ENCODE results near the gene KCTD16. TPM values are rescaled to one million over a fixed set of nuclear protein-coding genes. Genes with fewer than 3 reads are reported as not detected.

Gene KCTD16
- total RNA-seq, 1 experiment from 2014 or later: not detected

- no peak for DNase-seq (ENCODE audit: low spot score)
Measured at GRCh38 chr5:144166696-144167095, 4.0 kb upstream of the KCTD16 start.

DNA sequence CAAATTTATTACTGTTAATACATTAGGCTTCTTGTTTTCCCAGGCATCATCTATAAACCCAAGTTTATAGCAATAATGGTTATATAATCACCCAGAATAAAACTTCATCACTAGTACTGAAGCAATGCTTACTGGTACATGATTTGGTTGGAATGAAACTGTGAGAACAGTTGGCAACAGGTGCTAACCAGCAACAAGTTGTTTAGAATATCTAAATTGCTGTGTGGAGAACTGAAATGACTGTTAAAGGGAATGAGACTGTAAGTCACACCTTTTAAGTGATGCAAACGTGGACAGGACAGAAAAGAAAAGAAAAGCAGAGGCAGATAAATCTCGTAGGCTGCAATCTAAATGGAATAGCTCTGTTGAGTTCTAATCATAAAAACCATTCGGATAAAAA, 2.7 kb upstream of the KCTD16 start:
- no peak for DNase-seq (ENCODE audit: low spot score)

- no peak for DNase-seq (ENCODE audit: low spot score)
Measured at GRCh38 chr5:144169904-144170275, 783 bp upstream of the KCTD16 start.

DNA sequence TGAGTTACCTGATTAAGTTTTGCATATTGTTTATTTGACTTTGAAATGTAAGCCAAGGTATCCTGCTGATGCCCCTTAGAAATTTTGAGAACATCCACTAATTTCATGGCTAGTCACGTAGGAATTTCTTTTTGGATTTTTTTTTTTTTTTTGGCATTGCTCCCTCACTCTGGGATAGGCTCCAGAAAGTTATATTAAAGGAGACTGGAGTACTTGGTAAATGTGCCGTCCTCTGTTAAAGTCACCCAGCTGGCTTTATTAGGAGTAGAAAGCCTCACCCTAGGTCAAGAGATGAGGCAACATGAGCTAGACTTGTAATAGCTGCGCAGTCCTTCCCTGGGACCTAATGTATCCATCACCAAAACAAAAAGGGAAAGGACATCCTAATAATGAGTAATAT, 3.1 kb downstream of the KCTD16 start:
- DNase-seq (ENCODE audit: low spot score): no peak

GRCh38 chr5:144177548-144177947, 6.9 kb downstream of the KCTD16 start:
- DNase-seq (ENCODE audit: low spot score): no peak

GRCh38 chr5:144179226-144179625, 8.6 kb downstream of the KCTD16 start:
- DNase-seq (ENCODE audit: low spot score): no peak

DNA sequence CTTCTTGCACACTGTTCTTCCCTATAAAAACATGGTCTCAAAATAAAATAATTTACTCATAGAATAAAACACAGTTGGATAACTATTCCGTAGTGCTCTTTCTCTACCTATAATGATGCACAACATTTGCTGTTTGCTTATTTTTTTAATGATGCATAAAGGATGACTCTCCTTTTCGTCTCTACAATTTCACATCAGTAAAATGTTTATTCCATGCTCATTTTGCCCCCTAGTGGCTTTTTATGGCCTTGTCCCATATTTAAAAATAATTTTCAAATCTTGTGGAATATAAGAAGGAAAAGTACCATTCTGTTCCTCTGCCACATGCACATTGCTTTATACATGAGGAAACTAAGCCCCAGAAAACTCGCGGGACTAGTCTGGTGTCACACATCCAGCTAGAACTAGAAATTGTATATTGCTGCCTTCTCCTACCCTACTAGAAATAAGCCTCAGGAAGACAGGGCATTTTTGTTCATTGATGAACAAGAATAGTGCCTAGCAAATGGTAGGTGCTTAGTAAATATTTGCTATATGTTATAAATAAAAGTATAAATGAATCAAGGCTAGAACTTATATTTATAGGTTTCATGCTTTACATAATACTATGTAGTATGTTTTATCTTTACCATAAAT, 12.7 kb downstream of the KCTD16 start:
- DNase-seq (ENCODE audit: low spot score): peak; percentile 30

DNA sequence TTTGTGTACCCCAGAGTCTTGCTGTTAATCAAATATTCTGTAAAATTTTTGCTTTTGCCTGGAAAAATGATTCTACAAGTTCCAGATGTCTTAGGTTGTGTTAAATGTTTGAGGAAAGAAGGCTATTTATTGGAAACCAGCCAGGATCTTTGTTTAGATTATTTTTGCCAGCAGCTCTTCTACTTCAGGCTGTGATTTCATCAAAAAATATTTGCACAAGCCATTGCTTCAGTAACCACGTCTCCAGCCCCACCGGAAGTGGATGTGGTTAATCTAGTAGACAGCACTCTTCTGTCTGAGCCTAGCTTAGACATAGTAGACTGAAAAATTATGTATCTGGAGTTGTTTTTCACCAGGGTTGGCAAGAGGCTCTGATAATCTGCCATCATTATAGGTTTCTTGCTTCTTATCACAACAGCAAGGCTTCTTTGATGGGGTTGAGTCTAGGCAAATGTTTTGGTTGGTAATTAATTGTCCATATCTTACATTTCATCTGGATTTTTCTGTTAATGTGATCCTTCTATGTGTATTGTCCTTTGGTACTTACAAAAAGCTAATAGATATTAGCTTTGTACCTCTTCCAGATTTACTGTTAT, 17.1 kb downstream of the KCTD16 start:
- DNase-seq (ENCODE audit: low spot score): peak; percentile 35

DNA sequence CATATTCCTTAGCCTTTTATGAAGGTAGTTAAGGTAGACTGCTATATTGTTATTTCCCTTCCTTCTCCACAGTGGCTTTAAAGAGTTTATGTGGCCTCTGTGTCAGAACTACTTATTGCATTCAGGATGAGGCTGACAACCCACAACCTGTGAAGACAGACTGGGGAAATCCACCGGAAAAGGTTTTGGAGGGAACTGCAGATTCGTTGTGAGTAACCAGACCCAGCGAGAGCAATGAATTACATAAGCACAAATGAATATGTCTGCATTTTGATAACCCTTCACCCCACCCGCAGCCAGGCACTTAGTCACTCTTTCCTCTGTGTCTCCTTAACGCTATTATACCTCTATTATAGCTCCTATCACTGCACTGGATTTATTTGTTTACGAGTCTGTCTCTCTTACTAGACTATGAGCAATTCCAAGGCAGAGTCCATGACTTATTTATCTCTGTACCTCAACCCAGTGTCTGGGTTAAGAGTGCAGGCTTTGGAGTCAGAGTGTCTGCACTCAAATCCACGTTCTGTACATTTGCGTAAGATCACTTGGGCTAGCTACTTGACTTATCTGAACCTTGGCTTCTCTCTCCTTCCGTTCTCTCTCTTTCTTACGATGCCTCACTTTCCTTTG, 19.2 kb downstream of the KCTD16 start:
- no peak for DNase-seq (ENCODE audit: low spot score)

DNA sequence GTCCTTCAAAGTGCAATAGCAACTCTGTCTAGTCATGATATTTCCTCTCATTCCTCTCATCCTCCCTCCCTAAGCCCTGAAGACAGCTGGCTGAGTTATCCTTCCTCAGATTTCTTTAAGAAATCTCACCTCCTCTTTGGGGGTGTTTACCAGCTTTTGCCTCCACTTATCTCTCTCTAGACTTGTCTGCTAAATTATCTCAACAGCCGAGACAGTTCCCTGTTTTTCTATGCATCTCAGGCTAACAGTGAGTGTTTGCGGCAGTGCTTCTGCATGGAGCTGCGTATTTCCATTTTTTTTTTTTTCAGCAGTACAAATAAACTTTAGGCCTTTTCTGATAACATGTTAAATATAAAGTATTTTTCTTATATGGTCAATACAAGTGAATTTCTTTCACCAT, 20.9 kb downstream of the KCTD16 start:
- no peak for DNase-seq (ENCODE audit: low spot score)

- DNase-seq (ENCODE audit: low spot score): peak; percentile 36
Measured at GRCh38 chr5:144191998-144192397, 21.3 kb downstream of the KCTD16 start.

- DNase-seq (ENCODE audit: low spot score): no peak
Measured at GRCh38 chr5:144192661-144193060, 22.0 kb downstream of the KCTD16 start.

- DNase-seq (ENCODE audit: low spot score): no peak
Measured at GRCh38 chr5:144194144-144194543, 23.5 kb downstream of the KCTD16 start.

- no peak for DNase-seq (ENCODE audit: low spot score)
Measured at GRCh38 chr5:144195448-144195847, 24.8 kb downstream of the KCTD16 start.

GRCh38 chr5:144196612-144197011, 25.9 kb downstream of the KCTD16 start:
- DNase-seq (ENCODE audit: low spot score): no peak

- DNase-seq (ENCODE audit: low spot score): no peak
Measured at GRCh38 chr5:144198386-144198785, 27.7 kb downstream of the KCTD16 start.

- DNase-seq (ENCODE audit: low spot score): no peak
Measured at GRCh38 chr5:144201588-144201987, 30.9 kb downstream of the KCTD16 start.

DNA sequence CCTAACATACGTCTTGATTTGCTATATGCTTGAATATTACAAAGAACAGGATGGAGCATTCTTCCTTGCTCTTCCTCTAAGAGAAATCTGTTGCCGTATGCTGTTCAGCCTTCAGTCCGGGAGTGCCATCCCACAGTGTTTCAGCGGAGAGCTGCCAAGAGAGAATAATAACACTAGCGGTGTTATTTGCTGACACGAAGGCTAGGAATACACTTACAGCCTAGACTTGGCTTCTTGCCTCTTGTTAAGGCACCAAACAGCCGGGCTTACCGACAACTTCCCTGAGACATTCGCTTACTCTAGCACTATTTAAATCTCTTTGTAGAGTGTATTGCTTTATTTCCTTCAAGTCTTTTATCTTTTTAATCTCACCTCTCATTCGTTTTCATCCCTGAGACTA, 31.4 kb downstream of the KCTD16 start:
- DNase-seq (ENCODE audit: low spot score): no peak

GRCh38 chr5:144202726-144203125, 32.1 kb downstream of the KCTD16 start:
- no peak for DNase-seq (ENCODE audit: low spot score)

- peak; percentile 80 for DNase-seq (ENCODE audit: low spot score)
Measured at GRCh38 chr5:144203750-144204596, 33.3 kb downstream of the KCTD16 start.

DNA sequence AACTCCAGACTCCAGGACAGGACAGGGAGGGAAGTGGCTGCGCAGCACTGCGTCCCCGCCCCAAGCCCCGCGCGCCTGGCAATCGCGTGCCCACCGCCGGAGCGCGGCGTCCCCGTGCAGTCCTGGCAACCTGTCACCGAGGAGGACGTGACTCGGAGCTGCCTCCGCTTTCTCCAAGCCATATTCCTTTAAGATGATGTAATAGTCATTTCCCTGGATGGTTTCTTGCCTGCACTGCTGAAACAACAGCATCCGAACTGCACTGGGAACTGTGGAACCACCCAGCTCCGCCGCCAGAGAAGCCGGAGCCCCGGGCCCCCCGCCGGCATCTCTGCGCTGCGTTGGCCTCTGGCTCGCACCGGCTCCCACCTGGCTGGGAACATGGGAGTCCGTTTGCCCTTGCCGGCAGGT, 34.5 kb downstream of the KCTD16 start:
- DNase-seq (ENCODE audit: low spot score): no peak

GRCh38 chr5:144206141-144206540, 35.5 kb downstream of the KCTD16 start:
- no peak for DNase-seq (ENCODE audit: low spot score)
